RPMI8226 (cell line): ENCODE data around the gene ENDOU.

Experiments
- DNase-seq: peaks from one replicate; pipeline ENCODE4 v3.0.0-alpha.2; 2015

Gene ENDOU

DNA sequence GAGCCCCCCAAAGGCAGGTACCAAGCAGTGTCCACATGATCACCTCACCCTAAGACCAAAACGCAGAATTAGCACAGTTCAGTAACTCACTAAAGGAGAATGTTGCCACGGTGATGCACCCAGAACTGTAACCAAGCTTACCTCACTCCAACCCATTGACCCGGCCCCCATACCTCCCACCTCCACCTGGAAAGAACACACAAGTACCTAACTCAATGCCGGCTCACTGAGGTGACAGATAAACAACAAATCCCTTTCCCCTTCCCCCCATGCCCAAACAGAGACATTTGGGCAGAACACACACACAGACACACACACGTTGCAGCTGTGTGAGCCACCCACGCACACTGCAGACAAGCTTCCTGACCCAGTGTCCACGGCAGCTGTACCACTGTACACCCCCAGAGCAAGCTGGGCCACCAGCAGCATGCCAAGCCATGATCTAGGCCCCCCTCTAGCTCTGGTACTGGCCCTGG is 32.1 kb upstream of the ENDOU start:
- no peak for DNase-seq

DNA sequence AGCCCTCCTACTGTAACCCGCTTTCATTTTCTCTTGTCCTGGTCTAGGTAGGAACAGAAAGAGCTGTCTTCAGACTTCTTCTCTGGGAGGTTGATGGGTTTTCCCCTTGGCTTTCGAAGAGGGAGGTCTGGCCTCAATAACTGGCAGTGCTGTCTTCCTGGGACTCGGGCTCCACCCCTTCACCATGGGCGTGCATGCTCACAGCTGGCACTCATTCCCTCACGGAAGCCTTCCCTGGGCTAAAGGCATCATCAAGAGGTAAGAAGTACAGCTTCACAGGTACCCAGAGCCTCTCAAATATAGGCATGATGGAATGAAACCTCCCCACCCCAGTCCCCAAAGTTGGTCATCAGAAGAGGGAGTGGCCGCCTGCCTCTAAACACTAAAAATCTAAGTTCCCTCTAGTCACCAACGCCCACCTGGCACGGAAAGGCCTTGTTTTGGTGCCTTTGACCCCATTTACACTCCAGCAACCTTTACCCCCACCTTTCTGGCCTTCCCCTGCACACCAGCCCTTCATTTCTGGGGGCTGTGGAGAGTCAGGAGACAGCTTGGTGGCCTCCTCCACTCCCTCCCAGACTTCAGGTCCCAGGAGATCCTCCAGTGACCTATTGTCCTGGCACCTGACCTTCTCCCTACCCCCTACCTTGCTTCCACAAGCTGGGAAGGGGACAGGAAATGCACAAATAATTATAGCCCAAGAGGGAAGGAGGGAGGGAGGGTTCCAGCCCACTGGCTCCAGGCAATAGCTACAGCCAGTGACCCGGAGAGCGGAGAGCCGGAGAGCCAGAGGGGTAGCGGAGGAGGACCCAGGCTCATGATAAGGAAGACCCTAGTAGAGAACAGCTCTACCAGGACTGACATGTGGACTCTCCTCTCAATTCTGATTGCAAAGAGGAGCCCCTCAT is 30.6 kb upstream of the ENDOU start:
- peak; percentile 76 for DNase-seq

GRCh38 chr12:47754881-47755280 is 29.6 kb upstream of the ENDOU start:
- DNase-seq = peak; percentile 70

DNA sequence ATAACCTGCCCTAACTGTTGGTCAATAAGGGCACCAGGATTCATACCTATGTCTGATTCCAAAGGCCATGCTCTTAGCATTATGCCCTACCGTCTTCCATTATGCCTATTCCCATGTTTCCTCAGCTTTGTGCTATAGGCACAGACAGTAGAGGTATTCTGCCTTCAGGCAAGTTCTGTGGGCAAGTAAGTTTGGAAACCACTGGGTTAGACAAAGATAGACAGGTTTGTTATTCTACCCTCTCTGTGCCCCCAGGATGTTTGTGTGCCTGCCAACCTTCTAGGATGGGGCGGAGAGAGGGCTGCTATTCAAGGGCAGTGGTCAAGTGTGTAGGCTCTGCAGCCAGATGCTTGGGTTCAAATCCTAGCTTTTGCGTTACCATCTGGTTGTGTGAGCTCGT is 28.8 kb upstream of the ENDOU start:
- peak; percentile 54 for DNase-seq

DNA sequence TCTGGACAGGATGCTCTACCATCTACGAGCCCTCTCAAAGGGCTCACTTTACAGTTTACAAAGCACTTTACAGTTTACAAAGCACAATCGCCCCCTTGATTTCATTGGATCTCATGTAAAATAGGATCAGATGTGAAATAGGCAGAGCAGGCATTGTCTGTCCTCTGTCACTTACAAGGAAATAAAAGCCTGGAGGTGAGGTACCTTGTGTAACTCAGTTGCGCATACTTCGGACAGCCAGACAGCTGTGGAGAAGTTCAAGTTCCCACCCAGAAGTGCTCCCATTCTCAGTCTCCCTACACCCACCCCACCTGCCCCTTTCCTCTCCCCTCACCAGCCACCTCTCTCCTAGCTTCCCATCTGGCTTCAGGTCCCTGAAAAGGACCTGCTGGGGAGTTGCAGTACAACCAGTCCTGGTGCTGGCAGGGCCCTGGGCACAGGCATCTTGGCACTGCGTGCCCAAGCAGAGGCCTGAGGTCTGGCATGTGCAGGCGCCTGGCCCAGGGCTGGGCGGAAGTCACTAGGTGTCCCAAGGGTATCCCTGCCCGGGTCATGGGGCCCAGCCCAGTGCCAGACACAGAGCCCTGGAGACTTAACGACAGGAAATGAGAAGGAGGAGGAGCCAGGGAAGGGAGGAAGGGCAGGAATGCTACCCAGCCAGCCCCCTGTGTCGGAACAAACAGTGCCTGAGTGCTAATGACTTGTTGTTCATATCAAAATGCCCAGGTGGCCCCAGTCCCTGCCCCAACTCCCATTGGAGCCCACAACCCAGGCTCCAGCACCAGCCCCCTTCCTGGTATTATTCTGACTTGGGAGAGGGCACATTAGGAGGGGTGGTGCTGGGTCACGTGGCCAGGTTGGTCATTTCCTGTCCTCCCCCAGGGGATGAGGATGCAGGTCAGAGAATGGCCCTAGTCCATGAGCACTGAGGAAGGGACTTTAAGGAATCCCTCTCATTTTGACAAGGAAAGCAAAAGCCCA is 28.0 kb upstream of the ENDOU start:
- peak; percentile 66 for DNase-seq

DNA sequence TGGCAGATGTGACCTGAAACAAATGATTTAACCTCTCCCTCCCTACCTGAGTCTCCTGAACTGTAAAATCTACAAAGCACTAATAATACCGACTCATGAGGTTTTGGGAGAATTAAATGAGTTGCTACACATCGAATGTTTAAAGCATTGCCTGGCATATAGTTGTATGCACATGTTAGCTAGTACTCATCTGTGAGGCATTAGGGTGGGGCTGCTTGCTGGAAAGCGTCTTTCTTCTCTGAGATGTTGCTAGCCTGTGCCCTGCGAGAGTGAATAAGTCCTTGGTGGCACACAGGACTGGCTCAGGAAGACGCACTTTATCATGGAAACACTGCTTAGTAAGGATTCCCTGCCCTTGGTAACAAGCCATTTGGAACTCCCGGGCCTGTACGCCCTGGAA is 27.3 kb upstream of the ENDOU start:
- no peak for DNase-seq

DNA sequence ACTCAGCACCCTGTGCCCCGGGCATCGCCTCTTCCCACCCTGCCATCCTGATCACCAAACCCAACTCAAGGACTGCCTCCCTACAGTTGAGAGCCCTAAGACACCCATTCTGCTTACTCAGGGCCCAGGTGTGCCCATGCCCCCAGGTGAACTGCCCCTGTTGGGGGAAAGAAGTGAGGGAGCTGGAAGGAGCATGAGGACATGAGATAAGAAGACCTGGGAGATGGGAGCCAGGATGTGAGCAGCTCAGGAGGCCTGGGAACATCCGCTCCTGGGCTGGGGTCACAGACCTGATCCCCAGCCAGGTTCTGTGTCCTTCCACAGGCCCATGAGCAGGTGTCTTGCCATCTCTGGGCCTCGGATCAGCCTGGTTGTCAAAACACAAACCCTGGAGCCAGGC is 26.8 kb upstream of the ENDOU start:
- DNase-seq = no peak

DNA sequence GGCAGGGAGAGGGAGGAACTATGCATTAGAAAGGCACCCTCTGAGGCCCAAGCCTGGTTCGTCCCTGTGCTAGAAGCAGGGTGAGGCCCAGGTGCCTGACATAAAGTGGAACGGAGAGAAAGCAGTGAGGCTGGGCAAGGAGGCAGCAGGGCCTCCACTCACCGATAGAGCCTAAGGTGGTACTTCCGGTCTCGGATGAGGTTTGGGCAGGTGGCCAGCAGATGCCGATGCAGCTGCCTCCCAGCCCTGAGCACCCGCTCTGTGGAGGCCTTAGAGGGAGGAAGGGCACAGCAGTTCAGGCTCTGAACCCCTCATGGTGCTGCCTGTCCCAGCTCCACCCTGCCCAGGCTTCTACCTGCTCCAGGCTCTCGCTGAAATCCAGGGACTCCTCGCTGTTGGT is 26.3 kb upstream of the ENDOU start:
- DNase-seq = peak; percentile 59

DNA sequence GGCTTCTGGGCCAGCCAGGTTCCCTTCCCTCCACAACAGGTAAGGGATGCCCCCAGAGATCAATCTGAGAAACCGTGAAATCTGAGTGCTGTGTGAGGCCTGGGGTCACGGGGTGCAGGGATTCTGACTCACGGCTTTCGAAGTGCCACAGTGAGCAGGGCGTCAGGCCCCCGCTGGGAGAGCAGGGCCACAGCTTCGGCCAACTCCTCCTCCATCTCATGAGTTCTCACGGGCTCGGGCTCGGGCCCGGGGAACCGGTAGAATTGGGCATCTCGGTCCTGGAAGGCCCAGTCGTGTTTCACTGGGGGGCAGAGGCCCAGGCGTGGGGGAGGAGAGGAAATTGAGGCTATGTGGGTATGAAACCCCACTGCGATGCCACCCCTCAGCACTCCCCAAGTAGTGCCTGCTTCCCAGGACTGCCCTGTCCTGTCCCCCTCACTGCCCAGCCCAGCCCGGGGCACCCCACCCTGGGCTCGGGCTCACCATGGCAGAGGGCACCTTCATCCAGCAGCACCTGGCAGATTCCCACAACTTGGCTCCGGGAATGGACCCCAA is 25.7 kb upstream of the ENDOU start:
- DNase-seq = no peak

DNA sequence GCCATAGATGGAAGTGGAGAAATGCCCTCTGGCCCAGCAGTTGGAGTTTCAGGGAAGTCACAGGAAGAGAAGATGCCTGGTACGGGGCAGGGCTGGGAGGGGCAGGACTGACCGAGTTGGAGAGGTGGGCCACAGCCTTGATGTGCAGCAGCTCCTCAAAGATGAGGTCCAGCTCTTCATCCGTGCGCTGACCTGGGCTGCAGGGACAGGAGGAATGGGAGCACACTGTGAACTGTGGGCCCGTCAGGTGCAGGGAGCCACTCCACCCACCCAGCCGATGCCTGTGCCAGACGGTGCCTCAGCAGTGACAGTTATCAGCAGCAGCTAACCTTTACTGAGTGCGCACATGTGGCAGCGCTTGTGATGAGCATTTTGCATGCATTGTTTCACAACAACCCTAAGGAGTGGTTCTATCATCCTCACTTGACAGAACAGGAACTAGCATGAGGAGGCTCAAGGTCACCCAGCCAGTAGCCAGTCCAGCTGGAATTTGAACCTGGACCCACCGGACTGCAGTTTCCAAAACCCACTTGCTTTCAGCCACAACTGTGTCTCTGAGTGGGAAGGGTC is 25.0 kb upstream of the ENDOU start:
- DNase-seq = no peak

GRCh38 chr12:47748899-47749298 is 23.6 kb upstream of the ENDOU start:
- DNase-seq = no peak

GRCh38 chr12:47748507-47748828 is 23.2 kb upstream of the ENDOU start:
- DNase-seq = no peak

GRCh38 chr12:47747596-47748506 is 22.6 kb upstream of the ENDOU start:
- DNase-seq = no peak

DNA sequence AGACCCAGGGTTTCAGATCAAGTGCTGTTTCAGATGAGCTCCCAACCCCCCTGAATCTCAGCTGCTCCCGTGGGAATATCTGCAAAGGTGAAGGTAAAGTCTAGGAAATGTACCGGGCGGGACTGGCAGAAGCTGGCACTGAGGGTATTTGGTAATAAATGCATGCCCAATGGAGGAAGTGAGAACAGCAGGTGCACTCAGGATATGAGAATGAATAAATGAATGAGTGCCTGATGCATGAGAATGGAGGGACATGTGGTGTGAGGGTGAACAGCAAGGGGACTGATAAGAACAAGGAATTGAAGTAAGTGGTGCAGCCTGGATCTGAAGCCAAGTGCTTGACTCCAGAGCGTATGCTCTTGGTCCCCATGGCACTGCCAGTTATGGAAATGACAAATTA is 21.8 kb upstream of the ENDOU start:
- DNase-seq = peak; percentile 73

GRCh38 chr12:47746523-47746922 is 21.2 kb upstream of the ENDOU start:
- no peak for DNase-seq

DNA sequence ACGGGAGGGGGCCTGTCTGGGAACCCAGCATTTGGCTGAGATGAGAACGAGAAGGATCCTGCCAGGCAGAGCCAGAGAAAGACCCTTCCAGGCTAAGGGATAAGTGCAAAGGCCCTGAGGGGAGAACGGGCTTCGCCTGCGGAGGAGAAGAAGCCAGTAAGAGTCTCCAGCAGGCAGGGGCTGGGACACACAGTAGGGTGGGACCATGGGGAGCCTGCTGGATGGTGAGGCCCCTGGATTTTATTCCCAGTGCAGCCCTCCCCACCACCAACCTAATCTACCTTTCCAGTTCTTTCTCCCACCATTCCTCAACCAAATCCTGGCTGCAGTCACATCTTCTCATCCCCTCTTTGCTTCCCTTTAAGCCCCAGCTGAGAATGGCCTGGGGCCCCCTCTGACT is 20.8 kb upstream of the ENDOU start:
- DNase-seq = no peak

- DNase-seq = no peak
These were observed 20.3 kb upstream of the ENDOU start for GRCh38 chr12:47745485-47746041.

GRCh38 chr12:47744778-47745436 is 19.6 kb upstream of the ENDOU start:
- DNase-seq = no peak

DNA sequence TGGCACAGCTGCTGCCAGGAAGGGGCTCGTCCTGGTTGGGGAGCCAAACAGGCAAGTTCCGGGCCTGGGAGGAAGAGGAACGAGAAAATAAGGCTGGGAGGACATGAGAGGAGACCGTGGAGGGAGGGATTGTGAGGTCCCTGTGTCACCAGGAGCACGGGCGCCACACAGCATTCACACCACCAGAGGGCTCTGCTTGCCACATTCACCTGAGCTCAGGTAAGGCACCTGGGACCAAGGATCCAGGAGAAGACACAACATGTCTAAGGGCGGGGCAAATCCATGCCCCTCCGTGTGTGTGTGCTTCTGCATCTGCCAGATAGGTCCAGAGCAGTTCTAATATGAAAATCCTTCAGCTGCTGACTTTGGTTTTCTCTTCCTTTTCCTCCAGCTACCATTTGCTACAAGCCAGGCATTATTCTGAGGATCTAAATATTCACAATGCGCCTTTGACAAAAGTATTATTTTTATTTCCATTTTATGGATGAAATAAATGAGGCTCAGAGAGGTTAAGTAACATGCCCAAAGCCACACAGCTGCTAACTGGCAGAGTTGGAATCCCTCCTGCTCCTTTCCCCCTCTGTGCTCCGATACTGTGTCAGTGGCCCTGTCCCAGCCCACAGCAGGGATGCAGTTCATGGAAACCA is 18.8 kb upstream of the ENDOU start:
- DNase-seq = peak; percentile 76

DNA sequence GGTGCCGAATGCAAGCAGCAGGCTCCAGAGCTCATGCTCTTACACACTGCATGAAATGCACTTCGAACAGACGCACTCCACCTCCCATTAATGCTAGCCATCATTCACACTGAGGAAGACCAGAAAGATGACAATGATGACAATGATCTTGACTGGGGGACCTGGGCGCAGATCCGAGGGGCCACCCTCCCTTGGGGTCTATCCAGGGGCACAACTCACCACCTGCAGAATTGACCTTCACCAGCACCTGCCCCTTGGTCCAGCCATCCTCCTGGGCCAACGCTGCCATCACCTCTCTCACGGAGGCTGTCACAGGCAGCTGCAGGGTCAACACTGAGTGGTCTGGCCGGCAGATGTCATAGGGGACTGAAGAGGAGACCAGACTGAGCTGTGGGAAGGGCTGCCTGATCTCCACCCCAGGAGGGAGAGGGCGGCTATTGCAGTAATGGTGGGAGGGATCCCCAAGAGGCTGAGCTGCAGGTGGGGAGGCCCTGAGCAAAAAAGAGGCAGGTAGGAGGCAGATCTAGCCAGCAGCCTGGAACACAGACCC is 18.1 kb upstream of the ENDOU start:
- DNase-seq = no peak
